Endothelial cell of umbilical vein (primary cell): Measurements from ENCODE around the gene BLM. TPM values are rescaled to one million over a fixed set of nuclear protein-coding genes. Genes with fewer than 3 reads are reported as not detected.

Experiments
- BruUV-seq: library from RNA; stranded (reverse); fragments of 400-500 nt; replicated peaks from 2 replicates; lab custom pipeline; 2021; lab: Mats Ljungman, UMichigan
- CTCF ChIA-PET: fragments of 300-600, 350-600 bp; sonication (Branson Sonifier 250); formaldehyde crosslinking; loops from one replicate; lab custom pipeline; 2021; ENCODE audit warnings: antibody characterized with exemption, inconsistent platforms; lab: Charles Lee
- POLR2A ChIA-PET: fragments of 300-600, 350-600 bp; sonication (Branson Sonifier 250); formaldehyde crosslinking; loops from one replicate; lab custom pipeline; 2021; ENCODE audit warnings: antibody characterized with exemption, inconsistent platforms; lab: Charles Lee
- DNase-seq: peaks from one replicate; pipeline ENCODE4 v3.0.0-alpha.2; 2011; ENCODE audit warnings: low read depth, low spot score
- FAIRE-seq: peaks from 2 replicates; lab custom pipeline; 2011; peaks lifted over from hg19 to GRCh38; lab: Jason Lieb, UNC
- H2AFZ ChIP-seq: 2 replicates; pipeline ENCODE4 v1.6.0; 2012; ENCODE audit warnings: low read depth, low read length, control low read depth, inconsistent platforms
- H3K27ac ChIP-seq: 2 replicates; pipeline ENCODE4 v1.5.1; 2011; ENCODE audit warnings: low read depth, mild to moderate bottlenecking, control low read depth, low read length, moderate library complexity; ENCODE audit not compliant: insufficient read depth
- H3K27me3 ChIP-seq, 2 experiments: 2 replicates each; pipeline versions ENCODE4 v1.6.0 to v1.6.1; 2011; ENCODE audit warnings: low read length in 2 of 2, mixed read lengths in 1 of 2; ENCODE audit not compliant: control insufficient read depth in 2 of 2, insufficient read depth in 2 of 2
- H3K36me3 ChIP-seq, 2 experiments: 2 replicates in 1 of 2; 3 replicates in 1 of 2; pipeline ENCODE4 v1.5.1; 2011; ENCODE audit warnings: low read length in 2 of 2, mild to moderate bottlenecking in 1 of 2, moderate library complexity in 1 of 2; ENCODE audit not compliant: control insufficient read depth in 2 of 2, insufficient read depth in 2 of 2; ENCODE audit errors: extremely low read depth in 1 of 2
- H3K4me1 ChIP-seq: 3 replicates; pipeline ENCODE4 v1.5.1; 2011; ENCODE audit warnings: mild to moderate bottlenecking, low read length; ENCODE audit not compliant: control insufficient read depth, insufficient read depth; ENCODE audit errors: extremely low read depth
- H3K4me2 ChIP-seq: 2 replicates; pipeline ENCODE4 v1.6.1; 2011; ENCODE audit warnings: low read length, control low read depth, mixed read lengths; ENCODE audit not compliant: insufficient read depth
- H3K4me3 ChIP-seq, 3 experiments: fragments of 200-600 bp in 1 of 3; sonication (generic), shearing (Covaris generic) in 1 of 3; replicated peaks in 1 of 3; 2 replicates each; pipeline ENCODE4 v1.5.1; 2011 to 2016; ENCODE audit warnings: control low read depth in 3 of 3, low read length in 3 of 3, mild to moderate bottlenecking in 2 of 3, inconsistent platforms in 1 of 3, low read depth in 1 of 3, moderate library complexity in 1 of 3; ENCODE audit not compliant: insufficient read depth in 1 of 3
- H3K79me2 ChIP-seq: 2 replicates; pipeline ENCODE4 v1.6.0; 2012; ENCODE audit warnings: low read length, inconsistent platforms; ENCODE audit not compliant: control insufficient read depth, insufficient read depth
- H3K9ac ChIP-seq: replicated peaks from 2 replicates; pipeline ENCODE3; 2011; ENCODE audit warnings: low read length, control low read depth; ENCODE audit not compliant: insufficient read depth; ENCODE audit errors: extremely low read depth
- H3K9me1 ChIP-seq: replicated peaks from 3 replicates; pipeline ENCODE4 v1.6.0; 2011; ENCODE audit warnings: mild to moderate bottlenecking, low read length; ENCODE audit not compliant: control insufficient read depth, insufficient read depth; ENCODE audit errors: extremely low read depth
- H3K9me3 ChIP-seq: replicated peaks from 2 replicates; pipeline ENCODE4 v1.5.1; 2012; ENCODE audit warnings: low read length, inconsistent platforms; ENCODE audit not compliant: control insufficient read depth, insufficient read depth
- H4K20me1 ChIP-seq: replicated peaks from 2 replicates; pipeline ENCODE3; 2011; ENCODE audit warnings: mild to moderate bottlenecking, low read length; ENCODE audit not compliant: control insufficient read depth, insufficient read depth; ENCODE audit errors: extremely low read depth
- EZH2 ChIP-seq: IDR thresholded peaks from 2 replicates; pipeline ENCODE4 v1.6.1; 2012; ENCODE audit warnings: borderline replicate concordance, low read depth, mild to moderate bottlenecking, moderate library complexity, low read length, inconsistent platforms; ENCODE audit not compliant: severe bottlenecking
- FOS ChIP-seq: IDR thresholded peaks from 2 replicates; pipeline ENCODE4 v1.6.1; 2011; ENCODE audit warnings: mild to moderate bottlenecking, low read length, moderate library complexity, borderline replicate concordance; ENCODE audit not compliant: insufficient read depth
- GATA2 ChIP-seq: IDR thresholded peaks from 2 replicates; pipeline ENCODE4 v1.7.0; 2011; ENCODE audit warnings: low read depth, mild to moderate bottlenecking, moderate library complexity, mixed read lengths, low read length; ENCODE audit not compliant: insufficient read length, insufficient read depth
- JUN ChIP-seq: IDR thresholded peaks from 2 replicates; pipeline ENCODE4 v1.6.1; 2011; ENCODE audit warnings: borderline replicate concordance, low read depth; ENCODE audit not compliant: insufficient read length, insufficient read depth
- MYC ChIP-seq: IDR thresholded peaks from one replicate; pipeline ENCODE4 v1.6.1; 2011; ENCODE audit warnings: mild to moderate bottlenecking, low read depth, low read length
- POLR2A ChIP-seq: IDR thresholded peaks from 2 replicates; pipeline ENCODE4 v1.6.1; 2012; ENCODE audit warnings: low read depth, mild to moderate bottlenecking, control low read depth, low read length
- POLR2AphosphoS5 ChIP-seq: IDR thresholded peaks from 2 replicates; pipeline ENCODE4 v1.6.1; 2012; ENCODE audit warnings: low read depth, mild to moderate bottlenecking, control low read depth, low read length, moderate library complexity; ENCODE audit not compliant: insufficient read depth
- dilution Hi-C: fragments of 300-500 bp; cut with MboI; formaldehyde crosslinking; loops from one replicate; pipeline ENCODE4 v1.15.0; 2019; ENCODE audit warnings: low sequenced_read_pairs; ENCODE audit not compliant: extremely low pct_ligation_motif_present
- intact Hi-C: fragments of 100-400 bp; cut with micrococcal nuclease; formaldehyde crosslinking; loops from one replicate; pipeline ENCODE4 v1.10.0; 2022
- polyA plus RNA-seq, 4 experiments: library from polyadenylated mRNA; depleted of rRNA in 3 of 4; stranded (reverse) in 3 of 4; unstranded in 1 of 4; fragments of >200 nt; gene quantifications; 2 replicates each; pipeline versions ENCODE4 v1.2.1 to v1.2.3, GENCODE V29; 2011 to 2012; ENCODE audit warnings: missing spikeins in 1 of 4
- total RNA-seq: library from RNA; stranded (reverse); gene quantifications from 2 replicates; pipeline ENCODE4 v1.2.3, GENCODE V29; 2021
- TF ChIP-seq, protein P1 (sequence below): IDR thresholded peaks from 2 replicates; pipeline ENCODE4 v1.6.1; 2011; ENCODE audit not compliant: insufficient read depth, insufficient read length
- TF ChIP-seq, protein P2 (sequence below), 2 donors: IDR thresholded peaks; 1 replicate in 1 of 2; 2 replicates in 1 of 2; pipeline ENCODE4 v1.5.1; 2011; ENCODE audit warnings: low read length in 2 of 2, mild to moderate bottlenecking in 2 of 2, moderate library complexity in 2 of 2, control low read depth in 1 of 2, inconsistent platforms in 1 of 2, low read depth in 1 of 2; ENCODE audit not compliant: insufficient read depth in 1 of 2; ENCODE audit errors: extremely low read depth in 1 of 2

Gene BLM
- total and polyA plus RNA-seq, 2 donors (not counting 3 experiments of a cell fraction or from before 2014, with no cell fraction given), result 3.8 to 17.3 TPM

DNA sequence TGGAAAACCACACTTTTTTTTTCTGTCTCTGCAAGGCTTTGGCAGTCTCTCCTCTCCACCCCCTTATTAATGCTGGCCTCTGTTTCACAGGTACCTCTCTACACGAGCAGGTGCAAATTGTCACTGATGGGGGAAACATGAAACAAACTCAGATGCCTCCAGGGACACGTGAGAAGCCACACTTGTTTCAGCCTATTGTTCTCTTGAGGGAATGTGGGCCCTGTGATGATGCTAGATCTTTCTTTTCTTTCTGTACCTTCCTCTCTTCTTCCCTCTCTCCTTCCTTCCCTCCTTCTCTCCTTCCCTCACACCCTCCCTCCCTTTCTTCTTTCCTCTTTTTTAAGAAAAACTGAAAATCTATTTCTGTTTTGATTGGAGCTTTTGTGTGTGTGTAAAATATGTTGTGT, 5.7 kb upstream of the BLM start:
- H3K79me2 ChIP-seq, result no peaks in the 10 kb centered on the region
- H3K36me3 ChIP-seq, result no peaks in the 10 kb centered on the region
- ChIA-PET CTCF (no interaction called here), POLR2A (no interaction called here)
- dilution Hi-C loops (no loop called here), intact Hi-C loops (no loop called here)
- no peaks in the 10 kb centered on the region for H3K27me3 ChIP-seq
- no peaks in the 10 kb centered on the region for H4K20me1 ChIP-seq
- H3K4me1 ChIP-seq, result peaks cover 4% of the 10 kb centered on the region
- no peak for FAIRE-seq
- DNase-seq, result no peak
- H2AFZ ChIP-seq, result no peak overlapping the region
- no peak overlapping the region for H3K9ac ChIP-seq
- H3K4me3 ChIP-seq, result no peak overlapping the region
- no peaks in the 10 kb centered on the region for H3K9me3 ChIP-seq
- no peaks in the 10 kb centered on the region for H3K9me1 ChIP-seq
- no TSS peak for BruUV-seq
- no peak overlapping the region for H3K4me2 ChIP-seq
- H3K27ac ChIP-seq, result no peak overlapping the region
- TF ChIP-seq MYC, result no peak
- TF ChIP-seq EZH2, result no peak
- TF ChIP-seq, protein P1, sequence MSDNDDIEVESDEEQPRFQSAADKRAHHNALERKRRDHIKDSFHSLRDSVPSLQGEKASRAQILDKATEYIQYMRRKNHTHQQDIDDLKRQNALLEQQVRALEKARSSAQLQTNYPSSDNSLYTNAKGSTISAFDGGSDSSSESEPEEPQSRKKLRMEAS, result no peak
- TF ChIP-seq FOS, result no peak
- no peak for TF ChIP-seq GATA2
- TF ChIP-seq POLR2AphosphoS5, result no peak
- TF ChIP-seq, protein P2, sequence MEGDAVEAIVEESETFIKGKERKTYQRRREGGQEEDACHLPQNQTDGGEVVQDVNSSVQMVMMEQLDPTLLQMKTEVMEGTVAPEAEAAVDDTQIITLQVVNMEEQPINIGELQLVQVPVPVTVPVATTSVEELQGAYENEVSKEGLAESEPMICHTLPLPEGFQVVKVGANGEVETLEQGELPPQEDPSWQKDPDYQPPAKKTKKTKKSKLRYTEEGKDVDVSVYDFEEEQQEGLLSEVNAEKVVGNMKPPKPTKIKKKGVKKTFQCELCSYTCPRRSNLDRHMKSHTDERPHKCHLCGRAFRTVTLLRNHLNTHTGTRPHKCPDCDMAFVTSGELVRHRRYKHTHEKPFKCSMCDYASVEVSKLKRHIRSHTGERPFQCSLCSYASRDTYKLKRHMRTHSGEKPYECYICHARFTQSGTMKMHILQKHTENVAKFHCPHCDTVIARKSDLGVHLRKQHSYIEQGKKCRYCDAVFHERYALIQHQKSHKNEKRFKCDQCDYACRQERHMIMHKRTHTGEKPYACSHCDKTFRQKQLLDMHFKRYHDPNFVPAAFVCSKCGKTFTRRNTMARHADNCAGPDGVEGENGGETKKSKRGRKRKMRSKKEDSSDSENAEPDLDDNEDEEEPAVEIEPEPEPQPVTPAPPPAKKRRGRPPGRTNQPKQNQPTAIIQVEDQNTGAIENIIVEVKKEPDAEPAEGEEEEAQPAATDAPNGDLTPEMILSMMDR (IDR thresholded peaks at IDR 0.05; ENCODE audit: extremely low read depth in 1 of 2, insufficient read depth in 1 of 2, low read depth in 1 of 2, low read length in 2 of 2), result no peak
- TF ChIP-seq JUN, result no peak
- no peak for TF ChIP-seq POLR2A
